ENCODE measurements around the gene SKI.
"Not testable (repeated sequence)": the region's sequence is repeated elsewhere in the genome, so short reads cannot be mapped to it uniquely, and the experiment has no call there.

SKI gene

DNA sequence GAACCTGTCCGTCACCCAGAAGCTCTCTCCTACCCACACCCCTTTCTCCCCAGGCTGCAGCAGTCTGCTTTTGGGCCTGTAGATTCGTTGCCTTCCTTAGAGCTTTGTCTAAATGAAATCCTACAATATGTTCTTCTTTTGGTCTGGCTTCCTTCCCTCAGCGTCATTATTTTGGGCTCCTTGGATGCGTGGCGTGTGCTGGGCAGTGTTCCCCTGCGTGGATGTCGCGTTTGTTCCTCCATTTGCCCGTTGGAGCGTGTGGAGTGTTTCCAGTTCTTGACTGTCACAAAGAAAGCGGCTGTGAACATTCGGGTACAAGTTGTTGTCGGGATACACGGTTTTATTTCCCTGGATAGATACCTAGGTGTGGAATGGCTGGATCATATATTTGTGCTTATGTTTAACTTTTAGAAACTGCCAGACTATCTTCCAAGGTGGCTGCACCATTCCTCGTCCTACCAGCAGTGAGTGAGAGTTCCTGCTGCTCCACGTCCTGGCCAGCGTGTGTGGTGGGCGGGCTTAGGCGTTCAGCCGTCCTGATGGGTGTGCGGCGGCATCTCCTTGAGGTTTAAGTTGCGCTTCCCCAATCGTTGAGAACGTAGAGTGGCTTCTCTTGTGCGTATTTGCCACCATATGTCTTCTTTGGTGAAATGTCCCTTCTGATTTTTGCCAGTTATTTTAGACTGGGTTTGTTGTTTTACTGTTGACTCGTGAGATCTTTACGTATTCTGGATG lies 31.7 kb downstream of the SKI start:
- Histone ChIP-seq H3K4me3 (ENCODE audit: low read length) (no peak overlapping the region), H4K20me1 (ENCODE audit: control insufficient read depth, insufficient read depth, low read depth, low read length) (no peaks in the 10 kb centered on the region), H3K9me2 (replicated peaks; ENCODE audit: control insufficient read depth, low read length) (no peaks in the 10 kb centered on the region), H3F3A (ENCODE audit: control insufficient read depth, insufficient read depth) (peaks cover 20% of the 10 kb centered on the region), H3K27ac (ENCODE audit: low read depth, low read length) (no peak overlapping the region), H3K27me3 (ENCODE audit: control insufficient read depth, low read length) (no peaks in the 10 kb centered on the region), H3K4me2 (ENCODE audit: low read length) (no peak overlapping the region), H3K9me3 (ENCODE audit: control insufficient read depth, insufficient read depth, low read length) (peaks cover 20% of the 10 kb centered on the region), H3K79me2 (ENCODE audit: control insufficient read depth, low read length) (no peaks in the 10 kb centered on the region), H3K4me1 (ENCODE audit: control insufficient read depth, low read length) (peaks cover 15% of the 10 kb centered on the region), H3K36me3 (ENCODE audit: control insufficient read depth, low read length) (peaks cover 4% of the 10 kb centered on the region; the same call in 1 of the 2 replicates)
- TF ChIP-seq EZH2phosphoT487 (IDR thresholded peaks at IDR 0.05; ENCODE audit: borderline replicate concordance, low read length): no peak
- TF ChIP-seq, protein P1, sequence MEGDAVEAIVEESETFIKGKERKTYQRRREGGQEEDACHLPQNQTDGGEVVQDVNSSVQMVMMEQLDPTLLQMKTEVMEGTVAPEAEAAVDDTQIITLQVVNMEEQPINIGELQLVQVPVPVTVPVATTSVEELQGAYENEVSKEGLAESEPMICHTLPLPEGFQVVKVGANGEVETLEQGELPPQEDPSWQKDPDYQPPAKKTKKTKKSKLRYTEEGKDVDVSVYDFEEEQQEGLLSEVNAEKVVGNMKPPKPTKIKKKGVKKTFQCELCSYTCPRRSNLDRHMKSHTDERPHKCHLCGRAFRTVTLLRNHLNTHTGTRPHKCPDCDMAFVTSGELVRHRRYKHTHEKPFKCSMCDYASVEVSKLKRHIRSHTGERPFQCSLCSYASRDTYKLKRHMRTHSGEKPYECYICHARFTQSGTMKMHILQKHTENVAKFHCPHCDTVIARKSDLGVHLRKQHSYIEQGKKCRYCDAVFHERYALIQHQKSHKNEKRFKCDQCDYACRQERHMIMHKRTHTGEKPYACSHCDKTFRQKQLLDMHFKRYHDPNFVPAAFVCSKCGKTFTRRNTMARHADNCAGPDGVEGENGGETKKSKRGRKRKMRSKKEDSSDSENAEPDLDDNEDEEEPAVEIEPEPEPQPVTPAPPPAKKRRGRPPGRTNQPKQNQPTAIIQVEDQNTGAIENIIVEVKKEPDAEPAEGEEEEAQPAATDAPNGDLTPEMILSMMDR (IDR thresholded peaks at IDR 0.05; ENCODE audit: low read depth, low read length, poor library complexity, severe bottlenecking): no peak

DNA sequence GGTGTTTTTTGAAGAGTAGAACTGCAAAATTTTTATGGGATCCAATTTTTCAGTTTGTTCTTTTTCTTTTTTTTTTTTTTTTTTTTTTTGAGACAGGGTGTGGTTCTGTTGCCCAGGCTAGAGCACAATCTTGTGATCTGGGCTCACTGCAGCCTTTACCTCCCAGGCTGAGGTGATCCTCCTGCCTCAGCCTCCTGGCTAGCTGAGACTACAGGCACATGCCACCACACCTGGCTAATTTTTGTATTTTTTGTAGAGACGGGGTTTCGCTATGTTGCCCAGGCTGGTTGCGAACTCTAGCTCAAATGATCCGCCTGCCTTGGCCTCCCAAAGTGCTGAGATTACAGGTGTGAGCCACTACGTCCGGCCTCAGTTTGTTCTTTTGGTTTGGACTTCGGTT lies 32.4 kb downstream of the SKI start:
- H3K27ac ChIP-seq (ENCODE audit: low read depth, low read length); H3K79me2 ChIP-seq (ENCODE audit: control insufficient read depth, low read length); H3K36me3 ChIP-seq (ENCODE audit: control insufficient read depth, low read length); H4K20me1 ChIP-seq (ENCODE audit: control insufficient read depth, insufficient read depth, low read depth, low read length); H3K4me2 ChIP-seq (ENCODE audit: low read length); H3K9me2 ChIP-seq (replicated peaks; ENCODE audit: control insufficient read depth, low read length); H3K27me3 ChIP-seq (ENCODE audit: control insufficient read depth, low read length); H3K4me3 ChIP-seq (ENCODE audit: low read length); H3K4me1 ChIP-seq (ENCODE audit: control insufficient read depth, low read length): not testable (repeated sequence)
- Histone ChIP-seq H3K9me3 (ENCODE audit: control insufficient read depth, insufficient read depth, low read length) (peaks cover 14% of the 10 kb centered on the region), H3F3A (ENCODE audit: control insufficient read depth, insufficient read depth) (peaks cover 14% of the 10 kb centered on the region)

DNA sequence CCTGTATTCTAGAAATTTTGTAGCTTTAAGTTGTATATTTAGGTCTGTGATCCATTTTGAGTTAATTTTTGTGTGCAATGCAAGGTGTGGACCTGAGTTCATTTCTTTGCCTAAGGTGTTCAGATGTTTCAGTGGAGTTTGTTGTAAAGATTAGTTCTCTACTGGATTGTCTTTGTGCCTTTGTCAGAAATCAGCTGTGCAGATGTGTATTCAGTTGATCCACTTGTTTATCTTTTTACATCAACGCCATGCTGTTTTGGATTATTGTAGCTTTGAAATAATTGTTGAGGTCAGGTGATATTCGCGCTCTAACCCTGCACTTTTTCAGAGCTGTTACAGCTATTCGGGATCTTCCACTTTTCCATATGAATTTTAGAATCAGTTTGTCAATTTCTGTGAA lies 32.8 kb downstream of the SKI start:
- Histone ChIP-seq H3K4me3 (ENCODE audit: low read length) (no peak overlapping the region), H3K79me2 (ENCODE audit: control insufficient read depth, low read length) (no peaks in the 10 kb centered on the region), H3F3A (ENCODE audit: control insufficient read depth, insufficient read depth) (peaks cover 9% of the 10 kb centered on the region), H4K20me1 (ENCODE audit: control insufficient read depth, insufficient read depth, low read depth, low read length) (no peaks in the 10 kb centered on the region), H3K36me3 (ENCODE audit: control insufficient read depth, low read length) (no peaks in the 10 kb centered on the region), H3K4me2 (ENCODE audit: low read length) (no peak overlapping the region), H3K27me3 (ENCODE audit: control insufficient read depth, low read length) (no peaks in the 10 kb centered on the region), H3K9me3 (ENCODE audit: control insufficient read depth, insufficient read depth, low read length) (peaks cover 9% of the 10 kb centered on the region), H3K27ac (ENCODE audit: low read depth, low read length) (no peak overlapping the region), H3K9me2 (replicated peaks; ENCODE audit: control insufficient read depth, low read length) (no peaks in the 10 kb centered on the region), H3K4me1 (ENCODE audit: control insufficient read depth, low read length) (peaks cover 5% of the 10 kb centered on the region)
- TF ChIP-seq EZH2phosphoT487 (IDR thresholded peaks at IDR 0.05; ENCODE audit: borderline replicate concordance, low read length): no peak
- TF ChIP-seq, protein P1 (IDR thresholded peaks at IDR 0.05; ENCODE audit: low read depth, low read length, poor library complexity, severe bottlenecking): no peak

DNA sequence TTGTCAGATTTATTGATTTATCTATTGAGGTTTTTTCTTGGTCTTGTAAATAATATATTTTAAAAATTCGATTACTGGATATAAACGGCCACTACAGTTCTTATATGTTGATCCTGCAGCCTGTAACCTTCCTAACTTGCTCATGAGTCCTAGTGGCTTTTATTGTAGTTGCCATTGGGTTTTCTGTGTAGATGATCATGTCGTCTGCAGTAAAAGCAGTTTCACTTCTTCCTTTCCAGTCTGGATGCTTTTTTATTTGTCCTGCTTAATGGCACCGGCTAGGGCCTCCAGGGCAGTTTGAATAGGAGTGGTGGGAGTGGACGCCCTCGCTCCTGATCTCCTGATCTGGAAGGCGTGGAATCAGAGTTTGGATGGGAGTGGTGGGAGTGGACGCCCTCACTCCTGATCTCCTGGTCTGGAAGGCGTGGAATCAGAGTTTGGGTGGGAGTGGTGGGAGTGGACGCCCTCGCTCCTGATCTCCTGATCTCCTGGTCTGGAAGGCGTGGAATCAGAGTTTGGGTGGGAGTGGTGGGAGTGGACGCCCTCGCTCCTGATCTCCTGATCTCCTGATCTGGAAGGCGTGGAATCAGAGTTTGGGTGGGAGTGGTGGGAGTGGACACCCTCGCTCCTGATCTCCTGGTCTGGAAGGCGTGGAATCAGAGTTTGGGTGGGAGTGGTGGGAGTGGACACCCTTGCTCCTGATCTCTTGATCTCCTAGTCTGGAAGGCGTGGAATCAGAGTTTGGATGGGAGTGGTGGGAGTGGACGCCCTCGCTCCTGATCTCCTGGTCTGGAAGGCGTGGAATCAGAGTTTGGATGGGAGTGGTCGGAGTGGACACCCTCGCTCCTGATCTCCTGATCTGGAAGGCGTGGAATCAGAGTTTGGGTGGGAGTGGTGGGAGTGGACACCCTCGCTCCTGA lies 33.6 kb downstream of the SKI start:
- not testable (repeated sequence) for H3K9me2 ChIP-seq (replicated peaks; ENCODE audit: control insufficient read depth, low read length); H3K4me2 ChIP-seq (ENCODE audit: low read length); H3K79me2 ChIP-seq (ENCODE audit: control insufficient read depth, low read length); H3K9me3 ChIP-seq (ENCODE audit: control insufficient read depth, insufficient read depth, low read length); H4K20me1 ChIP-seq (ENCODE audit: control insufficient read depth, insufficient read depth, low read depth, low read length); H3K4me1 ChIP-seq (ENCODE audit: control insufficient read depth, low read length); H3K4me3 ChIP-seq (ENCODE audit: low read length); H3K27me3 ChIP-seq (ENCODE audit: control insufficient read depth, low read length); H3K36me3 ChIP-seq (ENCODE audit: control insufficient read depth, low read length); H3K27ac ChIP-seq (ENCODE audit: low read depth, low read length); H3F3A ChIP-seq (ENCODE audit: control insufficient read depth, insufficient read depth)
